Retinal pigment epithelial cell (primary cell): ENCODE measurements around the gene RPS25.

ENCODE experiments used
- DNase-seq: peaks from one replicate; pipeline ENCODE4 v3.0.0-alpha.2; 2010; ENCODE audit warnings: low read depth
- H3K4me3 ChIP-seq: 2 replicates; pipeline ENCODE4 v1.5.1; 2011; ENCODE audit warnings: mild to moderate bottlenecking, low read length, control low read depth, moderate library complexity
- TF ChIP-seq, protein P1 (sequence below): conservative IDR thresholded peaks from 2 replicates; pipeline ENCODE4 v1.5.1; 2011; ENCODE audit warnings: low read depth, low read length, control low read depth, inconsistent platforms

RPS25 gene

DNA sequence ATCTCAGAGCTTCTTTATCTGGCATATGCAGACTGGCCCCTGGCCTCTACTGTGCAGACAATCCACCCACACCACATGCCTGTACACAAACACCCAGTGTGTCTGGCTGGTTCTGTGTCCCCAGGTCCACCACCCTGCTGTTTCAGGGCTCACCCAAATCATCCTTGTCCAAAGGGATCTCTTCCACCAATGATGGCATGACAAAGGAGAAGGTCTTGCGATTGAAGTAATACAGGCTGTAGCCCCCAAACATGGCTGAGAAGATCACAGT lies 10.9 kb upstream of the RPS25 start:
- TF ChIP-seq, protein P1, sequence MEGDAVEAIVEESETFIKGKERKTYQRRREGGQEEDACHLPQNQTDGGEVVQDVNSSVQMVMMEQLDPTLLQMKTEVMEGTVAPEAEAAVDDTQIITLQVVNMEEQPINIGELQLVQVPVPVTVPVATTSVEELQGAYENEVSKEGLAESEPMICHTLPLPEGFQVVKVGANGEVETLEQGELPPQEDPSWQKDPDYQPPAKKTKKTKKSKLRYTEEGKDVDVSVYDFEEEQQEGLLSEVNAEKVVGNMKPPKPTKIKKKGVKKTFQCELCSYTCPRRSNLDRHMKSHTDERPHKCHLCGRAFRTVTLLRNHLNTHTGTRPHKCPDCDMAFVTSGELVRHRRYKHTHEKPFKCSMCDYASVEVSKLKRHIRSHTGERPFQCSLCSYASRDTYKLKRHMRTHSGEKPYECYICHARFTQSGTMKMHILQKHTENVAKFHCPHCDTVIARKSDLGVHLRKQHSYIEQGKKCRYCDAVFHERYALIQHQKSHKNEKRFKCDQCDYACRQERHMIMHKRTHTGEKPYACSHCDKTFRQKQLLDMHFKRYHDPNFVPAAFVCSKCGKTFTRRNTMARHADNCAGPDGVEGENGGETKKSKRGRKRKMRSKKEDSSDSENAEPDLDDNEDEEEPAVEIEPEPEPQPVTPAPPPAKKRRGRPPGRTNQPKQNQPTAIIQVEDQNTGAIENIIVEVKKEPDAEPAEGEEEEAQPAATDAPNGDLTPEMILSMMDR = no peak
- H3K4me3 ChIP-seq = no peak overlapping the region
- DNase-seq = no peak

GRCh38 chr11:119028346-119029068 lies 10.4 kb upstream of the RPS25 start:
- TF ChIP-seq, protein P1 = no peak
- no peak for DNase-seq
- H3K4me3 ChIP-seq = no peak overlapping the region

GRCh38 chr11:119027561-119028345 lies 9.6 kb upstream of the RPS25 start:
- no peak overlapping the region for H3K4me3 ChIP-seq
- TF ChIP-seq, protein P1 = no peak
- no peak for DNase-seq

GRCh38 chr11:119026970-119027369 lies 8.8 kb upstream of the RPS25 start:
- no peak for DNase-seq
- TF ChIP-seq, protein P1 = no peak
- no peak overlapping the region for H3K4me3 ChIP-seq

DNA sequence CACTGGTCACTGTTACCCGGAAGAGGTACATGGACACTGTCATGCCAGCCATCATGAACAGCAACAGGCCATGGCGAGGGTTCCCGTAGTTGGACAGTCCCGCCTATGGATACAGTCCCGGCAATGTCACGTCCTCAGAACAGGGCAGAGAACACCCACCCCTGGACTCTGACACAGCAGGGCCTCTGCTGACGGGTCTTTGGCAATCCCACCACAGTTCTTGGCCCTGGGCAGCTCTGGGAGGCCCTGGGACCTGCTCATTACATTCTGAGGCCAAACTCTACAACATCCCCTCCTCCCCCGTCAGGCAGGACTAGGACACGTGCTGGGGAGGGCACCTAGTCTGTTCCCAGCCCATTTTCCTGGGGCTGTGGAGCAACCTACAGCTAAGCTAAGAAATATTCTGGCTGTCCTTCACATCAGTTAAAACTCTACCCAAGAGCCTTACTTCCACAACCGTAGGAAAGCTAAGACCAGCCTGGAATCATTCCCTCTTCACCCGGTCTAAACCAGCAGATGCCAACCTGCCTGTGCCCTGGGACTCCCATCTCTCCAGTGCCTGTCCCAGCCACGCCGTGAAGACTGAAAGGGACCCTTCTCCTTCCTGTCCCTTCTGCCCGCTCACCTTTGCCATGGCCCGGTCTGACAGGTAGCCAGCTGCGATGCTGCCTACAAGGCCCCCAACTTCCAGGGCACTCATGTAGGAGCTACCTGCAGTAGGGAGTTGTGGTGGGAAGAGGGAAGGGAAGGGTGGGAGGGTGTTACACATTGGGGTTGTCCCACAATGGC lies 8.0 kb upstream of the RPS25 start:
- H3K4me3 ChIP-seq = no peak overlapping the region
- no peak for DNase-seq
- TF ChIP-seq, protein P1 = no peak

- DNase-seq = no peak
- no peak overlapping the region for H3K4me3 ChIP-seq
- TF ChIP-seq, protein P1 = no peak
Measured at GRCh38 chr11:119025541-119025940, 7.4 kb upstream of the RPS25 start.
